GM19372 (cell line): ENCODE data around the gene GABPB1.

Experiments
- ATAC-seq: cut with Tn5 transposase; IDR thresholded peaks from one replicate; pipeline ENCODE4 v1.9.1; 2021; ENCODE audit warnings: mild to moderate bottlenecking, low read depth, moderate library complexity; ENCODE audit not compliant: unreplicated experiment

GABPB1 gene

DNA sequence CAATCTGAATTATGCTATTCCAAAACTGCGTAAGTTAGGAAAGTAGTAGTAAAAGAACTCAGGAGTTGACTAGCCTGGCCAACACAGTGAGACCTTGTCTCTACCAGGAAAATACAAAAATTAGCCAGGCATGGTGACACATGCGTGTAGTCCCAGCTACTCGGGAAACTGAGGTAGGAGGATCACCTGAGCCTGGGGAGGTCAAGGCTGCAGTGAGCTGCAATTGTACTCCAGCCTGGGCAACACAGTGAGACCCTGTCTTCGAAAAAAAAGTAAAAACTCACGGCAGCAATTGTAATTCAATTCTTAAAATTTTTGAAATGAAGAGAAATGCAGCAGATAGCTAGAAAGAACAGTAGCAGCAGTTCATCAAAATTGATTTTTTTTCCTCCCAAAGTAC, 9.7 kb downstream of the GABPB1 start:
- no peak for ATAC-seq

DNA sequence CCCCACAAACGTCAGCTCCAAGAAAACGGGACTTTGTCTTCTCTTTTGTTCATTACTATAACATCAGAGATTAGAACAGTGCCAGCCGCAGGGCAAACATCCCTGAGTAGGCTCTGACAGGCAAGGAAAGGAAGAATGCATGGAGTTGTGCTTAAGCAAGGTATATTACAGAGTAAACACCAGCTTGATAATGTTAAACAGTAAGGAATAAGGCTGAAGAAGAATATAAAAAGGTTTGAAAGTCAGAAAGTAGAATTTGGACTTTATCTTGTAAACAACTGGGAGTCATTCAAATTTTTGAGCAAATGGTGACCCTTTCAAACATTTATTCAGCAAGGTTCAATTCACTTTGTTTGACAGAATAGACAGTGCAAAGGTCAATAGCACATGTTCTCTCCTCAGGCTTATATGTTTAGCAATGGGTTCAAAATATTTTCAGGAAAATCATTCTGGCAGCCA, 11.0 kb downstream of the GABPB1 start:
- no peak for ATAC-seq

DNA sequence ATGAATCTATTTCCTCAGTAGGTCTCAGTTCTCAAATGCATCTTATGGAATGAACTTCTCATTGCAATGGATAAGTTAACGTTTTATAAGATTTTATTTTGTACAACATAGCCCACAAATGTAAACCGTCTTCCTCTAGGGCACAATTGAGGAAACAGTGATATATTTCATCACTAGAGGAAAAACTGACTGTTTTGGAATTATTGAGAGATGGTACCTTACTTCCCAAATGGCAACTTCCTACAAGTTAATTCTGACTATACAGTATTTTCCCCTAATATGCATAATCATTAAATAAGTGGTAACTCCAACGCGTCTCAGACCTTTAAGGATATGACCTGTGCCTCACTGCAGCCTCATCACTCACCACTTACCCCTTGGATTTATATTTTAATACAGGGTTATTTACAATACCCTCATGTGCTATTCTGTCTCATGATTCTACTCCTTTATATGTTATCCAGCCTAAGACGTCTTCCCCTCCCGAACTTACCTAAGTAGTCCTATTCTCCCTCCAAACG, 13.3 kb downstream of the GABPB1 start:
- ATAC-seq: no peak

DNA sequence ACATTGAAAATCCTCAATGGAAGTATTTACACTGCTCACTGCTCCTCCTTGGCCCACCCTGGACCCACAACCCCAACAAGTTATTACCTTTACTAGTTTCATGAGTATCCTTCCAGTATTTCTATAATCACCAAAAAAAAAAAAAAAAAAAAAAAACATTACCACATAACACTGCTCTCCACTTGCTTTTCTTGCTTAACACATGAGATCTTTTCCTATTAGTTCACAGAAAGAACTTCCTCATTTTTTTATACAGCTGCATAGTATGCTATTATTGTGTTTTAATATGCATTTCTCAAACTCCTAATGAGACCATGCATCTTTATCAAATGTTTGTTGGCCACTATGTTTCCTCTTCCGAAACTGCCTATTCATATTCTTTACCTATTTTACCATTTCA, 14.6 kb downstream of the GABPB1 start:
- no peak for ATAC-seq

DNA sequence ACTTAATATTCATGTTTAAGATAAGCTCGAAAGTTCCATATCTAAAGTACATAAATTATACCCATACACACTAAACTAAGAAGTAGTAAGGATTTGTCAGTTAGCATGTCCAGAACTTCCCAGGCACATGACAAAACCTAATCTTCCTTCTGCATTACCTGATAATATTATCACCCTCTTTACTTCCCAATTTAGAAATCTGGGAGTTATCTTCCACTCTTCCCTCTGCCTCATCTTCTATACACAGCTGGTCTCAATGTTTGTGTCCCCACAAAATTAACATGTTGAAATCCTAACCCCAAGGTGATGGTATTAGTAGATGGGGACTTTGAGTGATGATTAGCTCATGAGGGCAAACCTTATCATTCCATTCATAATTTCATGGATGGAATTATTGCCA, 15.3 kb downstream of the GABPB1 start:
- no peak for ATAC-seq

DNA sequence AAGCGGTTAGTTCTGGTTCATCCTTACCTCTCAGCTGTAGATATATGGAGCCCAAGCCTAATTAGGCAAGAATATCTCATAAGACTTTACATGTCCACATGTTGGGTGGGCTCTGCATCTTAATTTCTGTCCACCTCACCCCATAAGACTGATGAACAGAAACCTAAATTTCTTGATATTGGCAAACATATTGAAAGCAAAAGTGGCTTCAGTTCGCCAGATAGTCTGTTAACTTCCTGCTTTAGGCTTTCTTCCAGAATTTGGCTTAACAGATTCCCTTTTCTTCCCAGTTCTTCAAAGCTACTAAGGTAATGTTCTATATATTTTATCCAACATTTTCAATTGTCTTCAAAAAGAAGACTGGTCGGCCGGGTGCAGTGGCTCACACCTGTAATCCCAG, 19.7 kb downstream of the GABPB1 start:
- no peak for ATAC-seq

DNA sequence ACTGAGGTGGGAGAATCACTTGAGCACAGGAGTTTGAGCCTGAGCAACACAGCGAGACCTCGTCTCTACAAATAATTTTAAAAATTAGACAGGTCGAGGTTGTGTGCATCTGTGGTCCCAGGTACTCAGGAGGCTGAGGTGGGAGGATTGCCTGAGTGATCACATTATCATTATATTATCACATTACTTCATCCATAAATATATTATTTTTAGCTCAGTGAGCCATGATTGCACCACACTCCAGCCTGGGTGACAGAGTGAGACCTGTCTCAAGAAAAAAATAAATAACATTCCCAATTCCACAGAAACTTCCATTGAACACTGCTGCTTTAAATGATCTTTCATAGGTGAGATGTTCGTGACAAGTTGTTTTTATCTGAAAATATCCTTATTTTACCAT, 21.8 kb downstream of the GABPB1 start:
- no peak for ATAC-seq

DNA sequence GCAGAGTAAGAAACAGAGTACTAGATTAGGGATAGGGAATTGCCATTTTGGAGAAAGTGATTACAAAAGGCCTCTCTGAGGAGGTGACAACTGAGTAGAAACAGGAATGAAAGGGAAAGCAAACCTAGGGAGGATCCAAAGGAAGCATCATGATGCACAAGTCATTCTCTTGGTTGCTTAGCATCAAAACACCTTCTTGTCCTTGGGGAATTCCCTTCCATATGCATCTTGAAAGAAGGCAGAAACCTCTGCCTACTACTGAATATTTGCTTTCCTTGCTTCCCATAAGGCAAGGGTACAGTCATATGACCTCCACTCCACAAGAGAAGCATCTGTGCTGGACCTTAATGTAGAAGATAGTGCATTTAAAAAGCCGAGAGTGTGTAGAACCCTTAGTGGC, 24.1 kb downstream of the GABPB1 start:
- no peak for ATAC-seq

DNA sequence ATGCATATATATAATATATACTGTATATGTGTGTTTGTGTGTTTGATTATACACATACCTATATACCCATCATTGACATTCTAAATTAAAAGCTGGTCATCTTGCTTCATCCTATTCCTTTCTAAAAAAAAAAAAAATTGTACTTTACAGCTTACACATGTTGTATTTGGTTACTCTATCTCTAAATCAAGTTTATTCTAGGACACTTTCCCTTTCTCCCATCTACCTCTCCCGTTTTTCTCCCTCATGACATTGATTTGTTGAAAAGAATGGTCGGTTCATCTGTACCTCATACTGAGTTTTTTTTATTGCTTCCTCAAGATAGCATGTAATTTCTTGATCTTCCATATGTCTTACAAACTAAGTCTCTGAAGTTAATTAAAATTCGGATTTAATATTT, 26.9 kb downstream of the GABPB1 start:
- ATAC-seq: no peak

DNA sequence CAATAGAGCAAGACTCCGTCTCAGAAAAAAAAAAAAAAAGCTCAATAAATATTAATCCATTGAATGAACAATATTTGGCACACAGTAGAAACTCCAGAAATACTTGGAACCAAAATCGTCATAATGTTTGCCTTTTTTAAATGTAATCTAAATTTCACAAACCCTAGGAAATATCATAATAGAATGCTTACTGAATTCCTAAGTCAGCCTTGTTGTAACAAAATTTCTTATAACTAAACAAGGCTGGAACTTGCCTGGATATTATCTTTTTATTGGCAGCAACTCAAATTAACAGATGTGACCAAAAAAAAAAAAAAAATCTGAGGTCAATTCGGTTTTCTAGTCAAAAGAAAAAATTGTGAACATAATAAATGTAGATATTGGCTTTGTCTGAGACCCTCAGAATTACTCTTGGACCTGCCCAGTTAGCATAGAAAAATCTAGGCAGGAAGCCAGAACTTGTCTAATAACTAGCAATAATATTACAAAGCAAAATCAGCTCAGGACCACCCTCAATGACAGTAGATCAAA, 33.3 kb downstream of the GABPB1 start:
- no peak for ATAC-seq

DNA sequence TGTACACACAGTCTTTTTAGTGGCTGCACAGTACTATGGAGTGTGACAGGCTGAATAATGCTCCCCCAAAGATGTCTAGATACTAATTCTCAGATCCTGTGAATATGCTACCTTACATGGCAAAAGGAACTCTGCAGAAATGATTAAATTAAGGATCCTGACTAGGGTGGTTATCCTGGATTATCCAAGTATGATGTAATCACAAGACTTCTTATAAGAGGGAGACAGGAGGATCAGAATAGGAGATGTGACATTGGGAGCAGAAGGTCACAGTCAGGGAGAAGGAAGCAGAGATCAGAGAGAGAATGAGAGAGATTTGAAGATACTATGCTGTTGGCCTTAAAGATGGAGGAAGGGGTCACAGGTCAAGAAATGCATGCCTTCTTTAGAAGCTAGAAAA, 34.5 kb downstream of the GABPB1 start:
- no peak for ATAC-seq

DNA sequence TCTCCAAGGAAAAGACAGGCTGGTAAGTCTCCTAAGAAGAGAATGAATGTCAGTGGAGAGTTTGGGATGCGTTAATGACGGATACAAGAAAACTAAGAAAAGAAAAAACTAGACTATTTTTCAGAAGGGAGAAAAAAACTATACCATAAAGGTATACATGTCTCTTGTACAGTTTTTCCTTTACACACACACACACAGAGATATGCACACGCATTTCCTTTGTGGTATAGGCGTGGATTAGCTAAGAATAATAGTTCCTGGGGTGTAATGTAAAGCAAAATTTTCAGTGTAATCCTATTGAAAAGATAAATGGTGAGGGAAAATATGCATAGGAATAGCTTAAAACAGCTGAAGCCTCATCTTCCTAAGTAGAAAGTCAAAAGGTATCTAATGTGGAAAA, 36.3 kb downstream of the GABPB1 start:
- ATAC-seq: no peak

DNA sequence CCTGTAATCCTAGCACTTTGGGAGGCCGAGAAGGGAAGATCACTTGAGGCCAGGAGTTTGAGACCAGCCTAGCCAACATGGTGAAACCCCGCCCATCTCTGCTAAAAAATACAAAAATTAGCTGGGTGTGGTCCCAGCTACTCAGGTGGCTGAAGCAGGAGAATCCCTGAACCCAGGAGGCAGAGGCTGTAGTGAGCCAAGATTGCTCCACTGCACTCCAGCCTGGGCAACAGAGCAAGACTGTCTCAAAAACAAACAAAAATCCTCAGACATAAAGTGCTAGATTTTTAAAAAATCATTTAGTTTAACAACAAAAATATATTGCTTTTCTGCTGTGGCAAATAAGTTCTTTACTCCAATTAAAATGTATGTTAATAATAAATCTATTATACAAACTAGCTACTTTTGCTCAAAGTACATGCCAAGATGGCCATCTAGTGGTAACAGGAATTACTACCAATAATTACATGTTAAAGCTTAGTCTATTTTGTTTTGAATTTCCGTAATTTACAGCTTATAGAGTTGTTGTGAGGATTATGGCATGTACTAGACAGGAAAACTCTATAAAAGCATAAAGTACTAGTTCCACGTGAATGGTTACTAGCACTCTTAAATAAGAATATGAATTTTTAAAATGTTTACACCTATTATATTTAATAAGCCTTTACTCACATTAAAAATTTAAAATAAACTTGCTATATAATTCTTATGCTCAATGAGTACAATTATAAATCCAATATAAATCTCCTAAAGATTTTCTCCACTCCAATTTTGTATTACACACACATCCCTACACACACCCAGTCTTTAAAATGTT, 39.0 kb downstream of the GABPB1 start:
- ATAC-seq: no peak

DNA sequence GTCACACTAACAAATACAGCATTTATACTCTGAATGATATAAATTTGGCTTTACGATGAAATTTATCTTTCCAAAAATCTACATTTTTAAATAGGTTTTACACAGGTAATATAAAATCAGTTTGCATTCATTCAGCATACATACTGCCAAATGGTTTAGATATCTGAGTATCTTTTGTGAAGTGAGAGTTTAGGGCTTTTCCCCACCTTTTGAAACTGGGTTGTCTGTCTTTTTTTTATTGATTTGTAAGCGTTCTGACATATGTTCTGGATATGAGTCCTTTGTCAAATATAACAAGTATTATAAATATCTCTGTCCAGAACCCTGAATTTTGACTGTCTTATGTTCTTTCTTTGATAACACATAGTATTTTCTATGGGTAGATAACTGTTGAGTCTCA, 42.4 kb downstream of the GABPB1 start:
- ATAC-seq: no peak

DNA sequence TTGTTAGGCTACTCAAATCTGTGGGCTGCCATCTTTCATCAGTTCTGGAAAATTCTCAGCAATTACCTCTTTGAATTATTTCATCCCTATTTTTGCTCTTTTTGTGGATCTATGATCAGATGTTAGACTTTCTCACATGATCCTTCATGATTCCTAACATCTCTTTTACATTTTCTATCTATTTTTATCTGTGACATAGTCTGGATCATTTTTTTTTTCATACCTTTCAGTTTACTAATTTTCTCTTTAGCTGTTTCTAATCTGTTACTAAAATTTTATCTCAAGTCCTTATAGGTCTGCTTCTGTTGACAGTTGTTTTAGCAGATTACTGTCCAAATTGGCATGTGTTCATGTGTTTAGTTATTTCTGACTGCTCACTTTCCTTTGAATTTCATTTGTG, 47.2 kb downstream of the GABPB1 start:
- no peak for ATAC-seq

DNA sequence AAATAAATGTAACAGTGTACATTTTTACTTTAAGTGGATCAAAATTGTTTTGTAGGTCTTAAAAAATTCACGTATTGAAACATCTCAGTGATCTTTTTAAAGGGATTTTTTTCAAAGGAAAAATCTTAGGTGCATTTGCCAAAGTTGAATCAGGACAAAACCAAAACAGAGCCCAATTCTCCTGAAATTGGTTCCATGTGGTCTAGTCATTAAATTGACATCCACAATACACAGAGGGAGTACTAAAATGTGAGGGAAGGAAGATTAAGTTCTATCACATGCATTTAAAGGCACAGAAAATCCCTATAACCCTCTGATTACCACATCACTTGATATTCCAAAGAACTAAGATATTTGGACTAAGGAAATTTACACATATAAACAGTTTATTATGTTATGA, 50.2 kb downstream of the GABPB1 start:
- no peak for ATAC-seq

DNA sequence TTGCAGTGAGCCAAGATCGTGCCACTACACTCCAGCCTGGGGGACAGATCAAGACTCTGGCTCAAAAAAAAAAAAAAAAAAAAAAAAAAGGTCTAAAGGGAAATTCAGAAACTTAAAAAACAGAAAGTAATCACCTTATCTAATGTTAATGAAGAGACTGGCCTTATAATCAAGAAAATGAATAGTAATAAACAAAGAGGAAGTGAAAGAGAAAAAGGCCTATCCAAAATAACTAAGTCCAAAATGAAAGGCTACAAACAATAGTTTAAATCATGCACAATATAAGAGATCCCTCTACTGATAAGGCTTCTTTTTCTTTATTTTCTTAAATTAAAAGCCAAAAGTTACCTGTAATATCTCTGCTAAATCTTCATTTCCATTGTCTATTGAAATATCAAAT, 52.4 kb downstream of the GABPB1 start:
- no peak for ATAC-seq

DNA sequence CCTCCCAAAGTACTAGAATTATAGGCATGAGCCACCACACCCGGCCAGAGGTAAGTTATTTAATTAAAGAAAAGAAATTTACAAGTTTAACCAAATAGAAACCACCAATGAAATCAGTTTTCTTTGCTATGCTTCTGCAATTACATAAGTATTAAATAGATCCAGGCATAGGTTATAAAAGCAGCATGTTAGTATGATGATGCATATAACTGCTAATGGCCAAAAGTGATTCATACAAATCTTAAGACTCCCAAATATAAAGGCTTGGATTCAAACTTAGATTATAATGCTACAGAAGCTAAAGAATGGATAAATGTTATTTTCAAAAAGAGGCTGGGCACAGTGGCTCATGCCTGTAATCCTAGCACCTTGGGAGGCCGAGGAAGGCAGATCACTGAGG, 56.7 kb downstream of the GABPB1 start:
- ATAC-seq: no peak

DNA sequence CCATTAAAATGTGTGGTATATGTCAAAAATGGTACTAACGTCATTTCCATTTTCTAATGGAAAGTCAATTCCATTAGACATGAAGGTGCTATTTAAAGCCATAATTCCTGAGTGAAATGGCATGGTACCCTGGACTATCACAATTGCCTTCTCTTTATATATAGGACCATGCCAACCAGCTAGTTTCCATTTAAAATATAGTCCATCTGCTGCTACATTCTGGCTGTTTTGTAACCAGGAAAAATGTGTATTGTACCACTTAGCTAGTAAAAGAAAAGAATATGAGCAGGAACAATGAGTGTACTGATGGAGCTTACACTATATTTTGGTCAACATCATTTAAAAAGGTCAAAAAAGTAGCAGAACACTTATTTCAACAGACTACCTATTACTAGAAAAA, 59.0 kb downstream of the GABPB1 start:
- ATAC-seq: no peak

DNA sequence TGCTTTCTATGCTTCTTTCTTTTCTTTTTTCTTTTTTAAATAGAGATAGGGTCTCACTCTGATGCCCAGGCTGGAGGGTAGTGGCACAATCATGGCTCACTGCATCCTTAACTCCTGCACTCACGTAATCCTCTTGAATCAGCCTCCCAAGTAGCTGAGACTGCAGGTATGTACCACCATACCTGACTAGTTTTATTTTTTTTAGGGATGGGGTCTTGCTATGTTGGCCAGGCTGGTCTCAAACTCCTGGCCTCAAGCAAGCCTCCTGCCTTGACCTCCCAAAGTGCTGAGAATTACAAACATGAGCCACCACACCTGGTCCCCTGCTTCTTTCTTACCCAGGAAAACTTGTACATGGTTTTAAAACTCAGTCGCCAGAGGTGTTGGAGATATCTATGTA, 65.2 kb downstream of the GABPB1 start:
- no peak for ATAC-seq

DNA sequence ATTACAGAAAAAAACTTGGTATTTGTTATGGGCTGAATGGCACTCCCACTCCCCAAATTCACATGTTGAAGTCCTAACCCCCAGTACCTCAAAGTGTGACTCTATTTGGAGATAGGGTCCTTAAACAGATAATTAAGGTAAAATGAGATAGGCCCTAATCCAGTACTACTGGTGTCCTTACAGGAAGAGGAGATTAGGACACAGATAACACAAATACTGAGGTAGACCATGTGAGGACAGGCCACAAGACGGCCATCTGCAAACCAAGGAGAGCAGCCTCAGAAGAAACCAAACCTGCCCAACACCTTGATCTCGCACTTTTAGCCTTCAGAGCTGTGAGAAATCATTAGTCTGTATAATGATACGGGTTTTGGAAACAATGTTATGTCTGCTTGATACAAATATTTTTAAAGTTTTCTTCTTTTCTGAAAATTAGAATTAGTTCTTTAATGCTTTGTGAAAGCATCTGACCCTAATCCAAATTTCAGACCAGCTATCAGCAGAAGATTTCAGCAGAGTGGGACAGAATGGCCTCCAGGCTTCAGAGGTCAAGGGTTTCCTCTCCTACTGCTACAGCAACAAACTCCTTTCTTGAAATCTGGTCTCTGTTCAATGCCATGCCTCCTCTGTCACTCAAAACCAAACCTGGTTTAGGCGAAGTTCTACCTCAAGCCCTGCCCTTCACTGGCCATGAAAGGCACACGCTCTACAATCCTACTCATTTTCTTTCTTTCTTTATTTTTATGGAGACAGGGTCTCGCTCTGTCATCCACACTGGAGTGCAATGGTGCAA, 67.5 kb downstream of the GABPB1 start:
- no peak for ATAC-seq
